ENCODE results near the gene AGAP1.

DNA sequence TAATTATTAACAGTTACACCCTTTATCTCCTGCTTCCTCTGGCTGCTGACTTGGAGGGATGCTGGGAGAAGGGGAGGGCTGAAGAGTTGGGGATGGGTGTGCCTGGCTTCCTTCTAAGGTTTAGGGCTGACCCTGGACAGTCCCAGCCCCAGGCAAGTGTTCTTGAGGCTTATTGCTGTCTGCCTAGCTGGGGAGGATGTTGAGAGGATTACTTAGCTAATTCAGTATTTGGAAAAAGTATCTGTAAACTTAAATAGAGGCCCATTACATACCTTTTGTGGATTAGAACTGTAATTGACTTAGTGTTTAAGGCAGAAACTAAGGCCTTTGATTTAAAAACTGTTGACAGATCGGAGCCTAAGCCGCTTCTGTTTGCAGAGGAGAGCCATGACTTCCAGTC, 67.6 kb downstream of the AGAP1 start:
- TF ChIP-seq, protein P1, sequence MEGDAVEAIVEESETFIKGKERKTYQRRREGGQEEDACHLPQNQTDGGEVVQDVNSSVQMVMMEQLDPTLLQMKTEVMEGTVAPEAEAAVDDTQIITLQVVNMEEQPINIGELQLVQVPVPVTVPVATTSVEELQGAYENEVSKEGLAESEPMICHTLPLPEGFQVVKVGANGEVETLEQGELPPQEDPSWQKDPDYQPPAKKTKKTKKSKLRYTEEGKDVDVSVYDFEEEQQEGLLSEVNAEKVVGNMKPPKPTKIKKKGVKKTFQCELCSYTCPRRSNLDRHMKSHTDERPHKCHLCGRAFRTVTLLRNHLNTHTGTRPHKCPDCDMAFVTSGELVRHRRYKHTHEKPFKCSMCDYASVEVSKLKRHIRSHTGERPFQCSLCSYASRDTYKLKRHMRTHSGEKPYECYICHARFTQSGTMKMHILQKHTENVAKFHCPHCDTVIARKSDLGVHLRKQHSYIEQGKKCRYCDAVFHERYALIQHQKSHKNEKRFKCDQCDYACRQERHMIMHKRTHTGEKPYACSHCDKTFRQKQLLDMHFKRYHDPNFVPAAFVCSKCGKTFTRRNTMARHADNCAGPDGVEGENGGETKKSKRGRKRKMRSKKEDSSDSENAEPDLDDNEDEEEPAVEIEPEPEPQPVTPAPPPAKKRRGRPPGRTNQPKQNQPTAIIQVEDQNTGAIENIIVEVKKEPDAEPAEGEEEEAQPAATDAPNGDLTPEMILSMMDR (IDR thresholded peaks at IDR 0.05): no peak
- TF ChIP-seq POLR2A (IDR thresholded peaks at IDR 0.05): no peak

Data from right lobe of liver (tissue), 4 donors.